ENCODE results near the gene SH3GL2.

SH3GL2 gene

GRCh38 chr9:17669206-17669605 lies 90.3 kb downstream of the SH3GL2 start:
- Histone ChIP-seq H3K27me3 (ENCODE audit: insufficient read depth, low read length) (no peaks in the 10 kb centered on the region), H2BK5ac (ENCODE audit: low read depth, low read length, poor library complexity) (no peak overlapping the region), H3K9me3 (ENCODE audit: insufficient read depth, low read depth, low read length) (no peaks in the 10 kb centered on the region), H3K4me3 (ENCODE audit: low read depth, low read length) (no peak overlapping the region), H3K14ac (ENCODE audit: low read length) (no peak overlapping the region), H4K8ac (ENCODE audit: low read depth, low read length) (no peak overlapping the region), H3K9ac (ENCODE audit: low read length) (no peak overlapping the region), H3K79me2 (ENCODE audit: control insufficient read depth, insufficient read depth, low read length, poor library complexity) (no peaks in the 10 kb centered on the region), H2AK5ac (ENCODE audit: low read length) (no peak overlapping the region), H4K12ac (ENCODE audit: low read depth, low read length) (no peak overlapping the region), H2AFZ (ENCODE audit: insufficient read depth, low read length, poor library complexity) (no peak overlapping the region), H3K4me1 (ENCODE audit: control insufficient read depth in 1 of 2, insufficient read depth in 2 of 2, low read length in 2 of 2) (no peaks in the 10 kb centered on the region), H2BK12ac (ENCODE audit: low read length) (no peak overlapping the region), H2BK120ac (ENCODE audit: insufficient read depth, low read length, poor library complexity) (no peak overlapping the region), H3K79me1 (ENCODE audit: low read length) (no peaks in the 10 kb centered on the region), H3K27ac (ENCODE audit: low read depth, low read length) (no peak overlapping the region), H3K23ac (ENCODE audit: low read length) (no peak overlapping the region), H3K36me3 (ENCODE audit: control insufficient read depth in 1 of 2, insufficient read depth in 2 of 2, low read length in 2 of 2) (no peaks in the 10 kb centered on the region), H3K4ac (ENCODE audit: low read depth, low read length) (no peak overlapping the region), H3K18ac (ENCODE audit: low read length) (no peak overlapping the region), H4K91ac (ENCODE audit: low read depth, low read length) (no peak overlapping the region), H3K4me2 (ENCODE audit: low read length) (no peak overlapping the region)
- WGBS (ENCODE audit: extremely low coverage, insufficient coverage, insufficient read length) = no CpG with 5 or more reads among the region's 4 CpGs
- no peak for DNase-seq

DNA sequence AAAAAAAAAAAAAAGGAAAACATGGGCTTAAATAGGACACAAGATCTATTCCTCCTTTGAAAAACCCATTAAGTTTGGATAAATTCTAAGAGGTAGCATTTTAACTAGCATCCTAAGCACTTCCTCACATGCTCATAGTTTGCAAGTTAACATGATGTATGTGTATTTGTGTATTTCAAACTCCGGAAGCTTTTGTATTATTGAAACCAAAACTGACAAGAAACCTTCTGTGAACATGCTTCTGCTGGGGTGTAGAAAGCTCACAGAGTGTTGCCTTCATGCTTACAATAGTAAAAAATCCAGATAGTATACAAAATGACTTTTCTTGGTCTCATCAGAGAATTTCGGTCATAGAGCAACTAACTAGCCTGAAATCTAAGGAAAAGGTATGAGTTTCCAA lies 103.8 kb downstream of the SH3GL2 start:
- no peak overlapping the region for H3K9ac ChIP-seq (ENCODE audit: low read length)
- H3K27me3 ChIP-seq (ENCODE audit: insufficient read depth, low read length) = no peaks in the 10 kb centered on the region
- no CpG with 5 or more reads among the region's 2 CpGs for WGBS (ENCODE audit: extremely low coverage, insufficient coverage, insufficient read length)
- no peak overlapping the region for H2AFZ ChIP-seq (ENCODE audit: insufficient read depth, low read length, poor library complexity)
- no peak overlapping the region for H3K4me2 ChIP-seq (ENCODE audit: low read length)
- H2BK5ac ChIP-seq (ENCODE audit: low read depth, low read length, poor library complexity) = no peak overlapping the region
- H3K4ac ChIP-seq (ENCODE audit: low read depth, low read length) = no peak overlapping the region
- no peak overlapping the region for H4K91ac ChIP-seq (ENCODE audit: low read depth, low read length)
- H3K9me3 ChIP-seq (ENCODE audit: insufficient read depth, low read depth, low read length) = no peaks in the 10 kb centered on the region
- H3K14ac ChIP-seq (ENCODE audit: low read length) = no peak overlapping the region
- no peak overlapping the region for H3K23ac ChIP-seq (ENCODE audit: low read length)
- no peak overlapping the region for H4K8ac ChIP-seq (ENCODE audit: low read depth, low read length)
- H3K79me1 ChIP-seq (ENCODE audit: low read length) = no peaks in the 10 kb centered on the region
- DNase-seq = no peak
- H4K12ac ChIP-seq (ENCODE audit: low read depth, low read length) = no peak overlapping the region
- H2AK5ac ChIP-seq (ENCODE audit: low read length) = no peak overlapping the region
- H3K18ac ChIP-seq (ENCODE audit: low read length) = no peak overlapping the region
- H2BK12ac ChIP-seq (ENCODE audit: low read length) = no peak overlapping the region
- no peaks in the 10 kb centered on the region for H3K79me2 ChIP-seq (ENCODE audit: control insufficient read depth, insufficient read depth, low read length, poor library complexity)
- no peak overlapping the region for H3K27ac ChIP-seq (ENCODE audit: low read depth, low read length)
- H2BK120ac ChIP-seq (ENCODE audit: insufficient read depth, low read length, poor library complexity) = no peak overlapping the region
- H3K36me3 ChIP-seq (ENCODE audit: control insufficient read depth in 1 of 2, insufficient read depth in 2 of 2, low read length in 2 of 2) = no peaks in the 10 kb centered on the region
- H3K4me3 ChIP-seq (ENCODE audit: low read depth, low read length) = no peak overlapping the region
- no peaks in the 10 kb centered on the region for H3K4me1 ChIP-seq (ENCODE audit: control insufficient read depth in 1 of 2, insufficient read depth in 2 of 2, low read length in 2 of 2)

DNA sequence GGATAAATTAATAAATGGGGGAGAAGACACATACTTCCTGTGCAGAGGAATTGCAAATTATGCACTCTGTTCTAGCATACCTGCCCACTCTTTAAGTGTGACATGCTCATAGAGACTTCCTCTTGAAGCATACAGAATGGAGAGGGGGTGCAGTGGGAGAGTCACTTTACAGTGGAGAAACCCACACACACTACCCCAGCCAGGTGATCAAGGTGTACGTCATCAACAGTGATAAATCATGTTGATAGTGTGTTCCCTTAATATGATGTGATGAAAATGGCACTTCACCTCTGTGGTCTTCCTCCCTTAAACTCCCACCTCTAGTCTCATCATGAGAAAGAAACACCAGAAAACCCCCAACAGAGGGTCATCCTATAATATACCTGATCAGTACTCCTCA lies 110.0 kb downstream of the SH3GL2 start:
- Histone ChIP-seq H4K91ac (ENCODE audit: low read depth, low read length) (no peak overlapping the region), H3K9ac (ENCODE audit: low read length) (no peak overlapping the region), H2AK5ac (ENCODE audit: low read length) (no peak overlapping the region), H3K79me1 (ENCODE audit: low read length) (no peaks in the 10 kb centered on the region), H3K36me3 (ENCODE audit: control insufficient read depth in 1 of 2, insufficient read depth in 2 of 2, low read length in 2 of 2) (no peaks in the 10 kb centered on the region), H2BK12ac (ENCODE audit: low read length) (no peak overlapping the region), H3K18ac (ENCODE audit: low read length) (no peak overlapping the region), H3K4me1 (ENCODE audit: control insufficient read depth in 1 of 2, insufficient read depth in 2 of 2, low read length in 2 of 2) (no peaks in the 10 kb centered on the region), H3K23ac (ENCODE audit: low read length) (no peak overlapping the region), H3K4me2 (ENCODE audit: low read length) (no peak overlapping the region), H3K4ac (ENCODE audit: low read depth, low read length) (no peak overlapping the region), H4K8ac (ENCODE audit: low read depth, low read length) (no peak overlapping the region), H4K12ac (ENCODE audit: low read depth, low read length) (no peak overlapping the region), H2BK5ac (ENCODE audit: low read depth, low read length, poor library complexity) (no peak overlapping the region), H3K27me3 (ENCODE audit: insufficient read depth, low read length) (no peaks in the 10 kb centered on the region), H2BK120ac (ENCODE audit: insufficient read depth, low read length, poor library complexity) (no peak overlapping the region), H2AFZ (ENCODE audit: insufficient read depth, low read length, poor library complexity) (no peak overlapping the region), H3K14ac (ENCODE audit: low read length) (no peak overlapping the region), H3K9me3 (ENCODE audit: insufficient read depth, low read depth, low read length) (no peaks in the 10 kb centered on the region), H3K27ac (ENCODE audit: low read depth, low read length) (no peak overlapping the region), H3K79me2 (ENCODE audit: control insufficient read depth, insufficient read depth, low read length, poor library complexity) (no peaks in the 10 kb centered on the region), H3K4me3 (ENCODE audit: low read depth, low read length) (no peak overlapping the region)
- DNase-seq = no peak
- no CpG with 5 or more reads among the region's 1 CpG for WGBS (ENCODE audit: extremely low coverage, insufficient coverage, insufficient read length)

DNA sequence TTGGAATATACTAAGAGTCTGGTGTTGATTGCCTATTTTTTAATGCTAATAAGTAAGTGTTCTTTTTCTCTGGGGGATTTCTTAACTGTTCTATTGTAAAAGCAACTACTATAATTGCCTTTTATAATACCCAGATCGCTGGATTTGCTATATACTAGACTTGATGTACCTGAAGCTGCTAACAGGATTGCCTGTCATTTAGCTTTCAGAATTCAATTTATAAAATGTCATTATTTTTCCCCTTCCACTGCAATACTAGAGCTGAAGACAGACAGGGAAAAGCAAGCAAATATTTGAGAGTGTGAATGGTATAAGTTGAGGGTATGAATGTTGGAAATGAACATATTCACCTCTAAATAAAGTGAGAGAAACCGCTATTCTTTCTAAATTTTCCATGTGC lies 115.5 kb downstream of the SH3GL2 start:
- no peak overlapping the region for H3K4ac ChIP-seq (ENCODE audit: low read depth, low read length)
- no peak for DNase-seq
- H4K12ac ChIP-seq (ENCODE audit: low read depth, low read length) = no peak overlapping the region
- H3K9me3 ChIP-seq (ENCODE audit: insufficient read depth, low read depth, low read length) = no peaks in the 10 kb centered on the region
- H3K14ac ChIP-seq (ENCODE audit: low read length) = no peak overlapping the region
- H2BK120ac ChIP-seq (ENCODE audit: insufficient read depth, low read length, poor library complexity) = no peak overlapping the region
- no CpG with 5 or more reads among the region's 2 CpGs for WGBS (ENCODE audit: extremely low coverage, insufficient coverage, insufficient read length)
- H3K4me1 ChIP-seq (ENCODE audit: control insufficient read depth in 1 of 2, insufficient read depth in 2 of 2, low read length in 2 of 2) = no peaks in the 10 kb centered on the region
- H2AFZ ChIP-seq (ENCODE audit: insufficient read depth, low read length, poor library complexity) = no peak overlapping the region
- no peaks in the 10 kb centered on the region for H3K27me3 ChIP-seq (ENCODE audit: insufficient read depth, low read length)
- no peak overlapping the region for H2AK5ac ChIP-seq (ENCODE audit: low read length)
- no peaks in the 10 kb centered on the region for H3K79me2 ChIP-seq (ENCODE audit: control insufficient read depth, insufficient read depth, low read length, poor library complexity)
- H3K27ac ChIP-seq (ENCODE audit: low read depth, low read length) = no peak overlapping the region
- H3K79me1 ChIP-seq (ENCODE audit: low read length) = no peaks in the 10 kb centered on the region
- no peak overlapping the region for H2BK5ac ChIP-seq (ENCODE audit: low read depth, low read length, poor library complexity)
- no peak overlapping the region for H3K9ac ChIP-seq (ENCODE audit: low read length)
- H3K4me3 ChIP-seq (ENCODE audit: low read depth, low read length) = no peak overlapping the region
- H3K18ac ChIP-seq (ENCODE audit: low read length) = no peak overlapping the region
- no peaks in the 10 kb centered on the region for H3K36me3 ChIP-seq (ENCODE audit: control insufficient read depth in 1 of 2, insufficient read depth in 2 of 2, low read length in 2 of 2)
- H4K91ac ChIP-seq (ENCODE audit: low read depth, low read length) = no peak overlapping the region
- H4K8ac ChIP-seq (ENCODE audit: low read depth, low read length) = no peak overlapping the region
- H3K4me2 ChIP-seq (ENCODE audit: low read length) = no peak overlapping the region
- H2BK12ac ChIP-seq (ENCODE audit: low read length) = no peak overlapping the region
- H3K23ac ChIP-seq (ENCODE audit: low read length) = no peak overlapping the region
